ENCODE data around the gene TMIGD1.

Gene TMIGD1

DNA sequence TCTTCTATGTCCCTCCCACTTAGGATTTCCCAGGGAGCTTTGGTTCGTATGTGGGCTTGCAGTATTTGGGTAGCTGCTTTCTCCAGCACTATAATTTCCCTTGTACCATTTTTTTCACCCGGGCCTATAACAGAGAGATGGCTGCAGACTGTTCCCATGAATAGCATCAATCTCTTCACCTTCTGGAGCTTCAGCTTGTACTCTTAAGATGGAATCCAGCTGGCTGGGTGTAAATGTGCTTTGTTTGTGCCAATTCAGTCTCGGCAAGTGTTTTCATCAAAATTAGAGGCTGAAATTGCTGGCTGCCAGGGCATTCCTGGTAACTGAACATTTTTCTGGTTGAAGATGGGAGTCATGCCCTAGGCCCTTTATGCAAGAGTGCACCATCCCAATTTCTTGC lies 32.7 kb upstream of the TMIGD1 start:
- TF ChIP-seq, protein P1, sequence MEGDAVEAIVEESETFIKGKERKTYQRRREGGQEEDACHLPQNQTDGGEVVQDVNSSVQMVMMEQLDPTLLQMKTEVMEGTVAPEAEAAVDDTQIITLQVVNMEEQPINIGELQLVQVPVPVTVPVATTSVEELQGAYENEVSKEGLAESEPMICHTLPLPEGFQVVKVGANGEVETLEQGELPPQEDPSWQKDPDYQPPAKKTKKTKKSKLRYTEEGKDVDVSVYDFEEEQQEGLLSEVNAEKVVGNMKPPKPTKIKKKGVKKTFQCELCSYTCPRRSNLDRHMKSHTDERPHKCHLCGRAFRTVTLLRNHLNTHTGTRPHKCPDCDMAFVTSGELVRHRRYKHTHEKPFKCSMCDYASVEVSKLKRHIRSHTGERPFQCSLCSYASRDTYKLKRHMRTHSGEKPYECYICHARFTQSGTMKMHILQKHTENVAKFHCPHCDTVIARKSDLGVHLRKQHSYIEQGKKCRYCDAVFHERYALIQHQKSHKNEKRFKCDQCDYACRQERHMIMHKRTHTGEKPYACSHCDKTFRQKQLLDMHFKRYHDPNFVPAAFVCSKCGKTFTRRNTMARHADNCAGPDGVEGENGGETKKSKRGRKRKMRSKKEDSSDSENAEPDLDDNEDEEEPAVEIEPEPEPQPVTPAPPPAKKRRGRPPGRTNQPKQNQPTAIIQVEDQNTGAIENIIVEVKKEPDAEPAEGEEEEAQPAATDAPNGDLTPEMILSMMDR (IDR thresholded peaks at IDR 0.05) = no peak

- TF ChIP-seq, protein P1 (IDR thresholded peaks at IDR 0.05) = no peak
Observed at GRCh38 chr17:30363715-30364202, 29.9 kb upstream of the TMIGD1 start.

- TF ChIP-seq, protein P1 (IDR thresholded peaks at IDR 0.05) = no peak
Observed at GRCh38 chr17:30361766-30362279, 28.0 kb upstream of the TMIGD1 start.

- TF ChIP-seq, protein P1 (IDR thresholded peaks at IDR 0.05) = no peak
Observed at GRCh38 chr17:30360086-30360808, 26.4 kb upstream of the TMIGD1 start.

GRCh38 chr17:30358055-30358760 lies 24.4 kb upstream of the TMIGD1 start:
- TF ChIP-seq, protein P1 (IDR thresholded peaks at IDR 0.05) = no peak

GRCh38 chr17:30357476-30357875 lies 23.6 kb upstream of the TMIGD1 start:
- TF ChIP-seq, protein P1 (IDR thresholded peaks at IDR 0.05) = no peak

DNA sequence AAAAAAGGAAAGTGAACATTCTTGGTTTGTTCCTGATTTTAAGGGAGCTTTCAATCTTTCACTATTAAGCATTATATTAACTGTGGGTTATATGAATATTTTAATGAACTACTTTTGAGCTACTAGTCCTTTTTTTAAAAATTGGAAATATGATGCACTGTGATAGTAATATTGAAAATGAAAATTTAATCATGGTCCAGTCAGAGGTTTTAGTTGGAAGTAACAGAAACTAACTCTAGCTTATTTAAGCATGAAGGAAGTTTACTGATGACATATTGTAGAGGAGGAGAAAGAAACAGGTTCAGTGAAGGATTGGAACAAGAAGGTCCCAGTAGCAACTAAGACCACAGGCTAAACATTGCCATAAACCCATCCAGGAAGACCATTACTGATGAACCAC lies 20.8 kb upstream of the TMIGD1 start:
- TF ChIP-seq, protein P1 (IDR thresholded peaks at IDR 0.05) = no peak

All from LNCAP (cell line).